Central memory CD8-positive, alpha-beta T cell (primary cell): ENCODE measurements around the gene RGS7.

Experiments used
- ATAC-seq: fragments of 150-1000 bp; cut with Tn5 transposase; replicated peaks from 2 replicates; pipeline ENCODE4 v1.10.0; 2022; ENCODE audit warnings: mild to moderate bottlenecking, moderate FRiP score, moderate number of reproducible peaks; ENCODE audit not compliant: poor library complexity, severe bottlenecking; ENCODE audit errors: extremely low read depth
- DNase-seq, 2 donors: peaks; one replicate each; pipeline ENCODE4 v3.0.0; 2021; ENCODE audit warnings: low spot score in 2 of 2
- H3K27ac Mint-ChIP-seq: one replicate; pipeline ENCODE4 v1.8.0; 2022; ENCODE audit warnings: low read depth, mild to moderate bottlenecking, moderate library complexity, mixed read lengths
- H3K27me3 Mint-ChIP-seq: one replicate; pipeline ENCODE4 v1.8.0; 2022; ENCODE audit warnings: mixed read lengths
- H3K36me3 Mint-ChIP-seq: one replicate; pipeline ENCODE4 v1.8.0; 2022; ENCODE audit warnings: mild to moderate bottlenecking, moderate library complexity, mixed read lengths; ENCODE audit not compliant: insufficient read depth
- H3K4me1 Mint-ChIP-seq: one replicate; pipeline ENCODE4 v1.8.0; 2022; ENCODE audit warnings: mixed read lengths
- H3K4me3 Mint-ChIP-seq: one replicate; pipeline ENCODE4 v1.8.0; 2022; ENCODE audit warnings: mild to moderate bottlenecking, moderate library complexity, mixed read lengths
- H3K9me3 Mint-ChIP-seq: one replicate; pipeline ENCODE4 v1.8.0; 2022; ENCODE audit warnings: mixed read lengths

Gene RGS7

DNA sequence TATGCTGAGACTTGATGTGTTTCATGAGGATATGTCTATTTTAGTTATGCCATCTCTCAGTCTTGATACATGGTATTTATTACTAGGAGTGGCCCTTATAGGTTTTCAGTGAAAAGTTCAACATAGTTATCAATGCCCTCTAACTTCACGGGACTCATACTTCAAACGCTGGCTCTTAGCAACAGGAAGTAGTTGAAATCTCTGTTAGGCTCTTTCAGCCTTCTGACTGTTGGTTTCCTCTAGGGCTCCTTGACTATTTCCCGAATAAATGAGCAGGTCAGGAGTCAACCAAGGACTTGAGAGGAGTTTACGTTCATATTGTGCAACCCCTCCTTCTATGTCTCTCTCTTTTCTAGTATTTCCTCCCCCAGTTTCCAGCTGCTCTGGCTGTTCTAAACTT is 141.8 kb downstream of the RGS7 start:
- ATAC-seq (no peak), DNase-seq (no peak)
- Mint-ChIP-seq H3K4me1 (no peaks in the 10 kb centered on the region), H3K9me3 (no peaks in the 10 kb centered on the region), H3K27me3 (no peaks in the 10 kb centered on the region), H3K4me3 (no peak overlapping the region), H3K36me3 (no peaks in the 10 kb centered on the region), H3K27ac (no peak overlapping the region)

GRCh38 chr1:241213139-241213538 is 143.9 kb downstream of the RGS7 start:
- DNase-seq = no peak
- ATAC-seq = no peak
- H3K27me3 Mint-ChIP-seq = no peaks in the 10 kb centered on the region
- H3K36me3 Mint-ChIP-seq = no peaks in the 10 kb centered on the region
- no peaks in the 10 kb centered on the region for H3K9me3 Mint-ChIP-seq
- H3K4me3 Mint-ChIP-seq = no peak overlapping the region
- H3K27ac Mint-ChIP-seq = no peak overlapping the region
- H3K4me1 Mint-ChIP-seq = no peaks in the 10 kb centered on the region

DNA sequence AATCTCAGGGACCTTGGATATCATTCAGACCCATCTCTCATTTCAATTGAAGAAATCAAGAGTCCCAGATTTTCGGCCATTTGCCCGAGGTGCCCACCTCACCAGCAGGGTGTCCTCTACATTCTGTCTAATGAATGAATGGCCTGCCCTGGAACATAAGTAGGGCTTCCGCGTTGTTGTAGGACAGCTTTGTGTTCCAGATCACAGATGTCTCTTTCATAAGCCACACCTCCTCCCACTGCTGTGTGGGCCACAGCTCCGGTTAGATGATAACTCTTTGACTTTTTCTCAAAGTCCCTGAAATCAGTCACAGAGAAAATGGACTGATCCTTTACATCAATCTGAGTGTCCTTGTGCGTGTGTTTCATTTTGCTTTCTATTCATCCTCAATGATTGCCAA is 144.4 kb downstream of the RGS7 start:
- ATAC-seq (no peak), DNase-seq (no peak)
- no peaks in the 10 kb centered on the region for H3K27me3 Mint-ChIP-seq
- no peaks in the 10 kb centered on the region for H3K9me3 Mint-ChIP-seq
- H3K4me1 Mint-ChIP-seq = no peaks in the 10 kb centered on the region
- H3K4me3 Mint-ChIP-seq = no peak overlapping the region
- H3K27ac Mint-ChIP-seq = no peak overlapping the region
- no peaks in the 10 kb centered on the region for H3K36me3 Mint-ChIP-seq

DNA sequence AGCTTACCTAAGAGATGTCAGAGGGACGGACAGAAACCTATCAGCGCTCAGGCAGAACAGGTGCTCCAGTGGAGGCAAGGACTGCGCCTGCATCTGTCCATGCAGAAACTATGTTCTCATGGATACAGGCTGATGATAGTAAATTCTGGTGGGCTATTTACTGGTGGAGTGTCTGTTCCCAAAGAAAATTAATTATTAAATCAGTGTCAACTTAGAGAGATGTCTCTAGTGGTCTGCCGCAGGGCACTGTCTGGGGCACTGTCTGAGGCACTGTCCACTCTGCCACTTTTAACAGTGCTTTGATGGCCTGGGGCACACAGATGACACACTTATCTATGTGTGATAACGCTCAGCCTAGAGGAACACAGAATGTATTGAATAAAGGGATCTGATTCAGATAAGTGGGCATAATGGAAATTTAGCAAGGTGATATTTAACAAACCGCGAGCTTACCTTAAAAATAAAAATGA is 148.1 kb downstream of the RGS7 start:
- H3K36me3 Mint-ChIP-seq = no peaks in the 10 kb centered on the region
- H3K4me1 Mint-ChIP-seq = no peaks in the 10 kb centered on the region
- ATAC-seq = no peak
- no peak overlapping the region for H3K4me3 Mint-ChIP-seq
- peaks cover 11% of the 10 kb centered on the region for H3K9me3 Mint-ChIP-seq
- no peak overlapping the region for H3K27ac Mint-ChIP-seq
- DNase-seq = no peak
- H3K27me3 Mint-ChIP-seq = no peaks in the 10 kb centered on the region

DNA sequence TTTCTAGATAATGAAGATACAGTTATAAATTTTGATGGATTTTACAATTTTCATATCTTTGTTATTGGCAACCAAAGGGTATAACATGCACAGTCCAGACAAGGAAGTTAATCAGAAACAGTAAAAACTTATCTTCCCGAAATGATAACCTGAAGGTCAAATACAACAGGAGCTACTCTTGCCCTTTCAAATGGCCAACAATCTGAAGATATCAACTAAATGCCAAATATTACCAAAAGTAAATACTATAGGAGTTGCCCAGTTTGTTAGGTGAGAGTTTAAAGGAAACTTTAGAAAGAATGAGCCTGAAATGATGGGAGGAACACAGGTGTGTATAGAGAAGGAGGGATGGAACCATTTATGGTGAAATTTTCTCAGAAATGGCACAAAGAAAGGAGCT is 153.2 kb downstream of the RGS7 start:
- no peaks in the 10 kb centered on the region for H3K27me3 Mint-ChIP-seq
- ATAC-seq (no peak), DNase-seq (no peak)
- H3K27ac Mint-ChIP-seq = no peak overlapping the region
- H3K9me3 Mint-ChIP-seq = peaks cover 20% of the 10 kb centered on the region
- H3K36me3 Mint-ChIP-seq = no peaks in the 10 kb centered on the region
- H3K4me1 Mint-ChIP-seq = no peaks in the 10 kb centered on the region
- no peak overlapping the region for H3K4me3 Mint-ChIP-seq

DNA sequence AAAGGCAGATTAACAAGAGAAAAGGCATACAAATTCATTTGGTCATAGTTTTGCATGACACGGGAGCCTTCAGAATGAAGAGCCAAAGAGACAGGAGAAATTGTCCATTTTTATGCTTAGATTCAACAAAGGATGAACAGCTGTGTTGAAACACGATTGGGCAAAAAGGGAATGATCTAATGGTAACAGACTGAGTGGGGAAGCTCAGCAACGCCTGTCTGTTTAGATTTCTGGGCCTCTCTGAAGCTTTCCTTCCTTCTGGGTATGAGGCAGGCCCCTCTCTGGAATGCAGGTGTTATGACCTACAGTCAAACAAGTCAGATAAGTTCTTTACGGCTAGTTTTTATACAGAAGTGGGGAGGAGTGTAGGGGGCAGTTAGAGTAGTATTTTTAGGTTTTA is 154.6 kb downstream of the RGS7 start:
- Mint-ChIP-seq H3K27me3 (no peaks in the 10 kb centered on the region), H3K27ac (no peak overlapping the region), H3K36me3 (no peaks in the 10 kb centered on the region), H3K4me3 (no peak overlapping the region), H3K9me3 (peaks cover 20% of the 10 kb centered on the region), H3K4me1 (no peaks in the 10 kb centered on the region)
- ATAC-seq = no peak
- no peak for DNase-seq

DNA sequence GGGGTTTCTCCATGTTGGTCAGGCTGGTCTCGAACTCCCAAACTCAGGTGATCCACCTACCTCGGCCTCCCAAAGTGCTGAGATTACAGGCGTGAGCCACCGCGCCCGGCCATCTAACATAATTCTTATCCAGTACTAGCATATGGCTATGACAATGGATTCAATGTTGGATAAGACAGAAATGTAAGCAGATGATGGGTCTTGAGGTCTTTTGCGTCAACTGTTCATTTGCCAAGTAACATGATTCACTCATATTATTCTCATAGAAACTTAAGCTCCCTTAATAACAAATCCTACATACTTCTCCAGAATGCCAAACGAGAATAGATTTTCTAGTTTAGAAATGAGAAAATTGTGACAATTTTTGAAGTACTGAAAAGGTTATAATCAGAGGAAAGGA is 170.3 kb downstream of the RGS7 start:
- Mint-ChIP-seq H3K9me3 (peaks cover 15% of the 10 kb centered on the region), H3K27ac (no peak overlapping the region), H3K4me3 (no peak overlapping the region), H3K36me3 (peaks cover 2% of the 10 kb centered on the region), H3K4me1 (no peaks in the 10 kb centered on the region), H3K27me3 (no peaks in the 10 kb centered on the region)
- DNase-seq (no peak), ATAC-seq (no peak)

DNA sequence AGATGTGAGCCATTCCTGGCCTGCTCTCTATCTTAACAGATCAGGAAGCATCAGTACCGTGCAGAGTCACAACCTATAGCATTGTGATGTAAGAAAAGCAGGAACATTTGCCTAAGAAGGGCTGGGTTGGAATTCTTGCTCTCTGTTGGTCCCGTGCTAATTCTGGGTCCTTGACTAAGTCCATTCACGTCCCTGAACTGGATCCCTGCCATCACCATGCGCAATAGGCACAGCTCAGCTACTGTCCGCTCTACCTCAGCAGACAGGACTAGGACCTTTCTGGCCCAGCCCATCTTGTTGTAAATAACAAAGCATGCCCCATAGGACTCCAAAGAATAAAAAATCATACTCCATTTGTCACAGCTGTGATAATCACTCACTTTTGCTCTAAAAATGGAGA is 175.0 kb downstream of the RGS7 start:
- Mint-ChIP-seq H3K36me3 (peaks cover 2% of the 10 kb centered on the region), H3K4me3 (no peak overlapping the region), H3K4me1 (no peaks in the 10 kb centered on the region), H3K9me3 (peaks cover 21% of the 10 kb centered on the region), H3K27ac (no peak overlapping the region), H3K27me3 (no peaks in the 10 kb centered on the region)
- no peak for DNase-seq
- no peak for ATAC-seq

DNA sequence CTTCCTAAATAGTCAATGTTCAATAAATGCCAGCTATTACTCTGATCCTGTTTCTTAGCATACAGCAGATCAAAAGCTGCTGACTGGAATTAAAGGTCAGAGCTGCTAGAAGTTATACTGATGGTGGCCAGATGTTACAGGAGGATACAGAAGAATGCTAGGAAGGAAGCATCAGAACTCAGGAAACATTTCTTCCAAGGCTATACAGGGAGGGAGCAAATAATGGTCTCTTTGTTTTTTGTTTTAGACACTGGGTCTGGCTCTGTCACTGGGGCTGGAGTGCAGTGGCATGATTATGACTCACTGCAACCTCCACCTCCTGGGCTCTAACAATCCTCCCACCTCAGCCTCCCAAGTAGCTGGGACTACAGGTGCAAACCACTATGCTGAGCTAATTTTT is 175.5 kb downstream of the RGS7 start:
- no peak overlapping the region for H3K4me3 Mint-ChIP-seq
- no peak overlapping the region for H3K27ac Mint-ChIP-seq
- DNase-seq = no peak
- H3K27me3 Mint-ChIP-seq = no peaks in the 10 kb centered on the region
- peaks cover 23% of the 10 kb centered on the region for H3K9me3 Mint-ChIP-seq
- H3K36me3 Mint-ChIP-seq = peaks cover 2% of the 10 kb centered on the region
- no peak for ATAC-seq
- no peaks in the 10 kb centered on the region for H3K4me1 Mint-ChIP-seq

DNA sequence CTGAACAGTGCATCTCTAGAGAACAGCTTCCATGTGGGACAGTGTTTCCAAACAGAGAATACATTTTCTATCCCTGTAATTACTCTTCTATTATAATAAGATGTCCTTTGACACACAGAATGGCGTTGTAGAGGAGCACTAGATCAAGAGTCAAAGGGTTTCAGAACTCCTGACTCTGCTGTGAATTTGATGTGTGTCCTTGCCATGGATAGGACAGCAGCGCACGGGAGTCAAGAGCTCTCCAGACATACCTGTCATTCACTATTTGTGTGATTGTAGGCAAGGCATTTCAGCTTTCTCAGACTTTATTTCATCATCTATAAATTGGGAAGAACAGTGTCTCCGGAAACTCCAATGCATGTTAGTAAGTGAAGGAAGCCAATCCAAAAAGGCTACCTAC is 176.4 kb downstream of the RGS7 start:
- Mint-ChIP-seq H3K27me3 (no peaks in the 10 kb centered on the region), H3K4me3 (no peak overlapping the region), H3K4me1 (no peaks in the 10 kb centered on the region), H3K36me3 (no peaks in the 10 kb centered on the region), H3K9me3 (peaks cover 23% of the 10 kb centered on the region), H3K27ac (no peak overlapping the region)
- ATAC-seq (no peak), DNase-seq (no peak)

GRCh38 chr1:241177660-241178059 is 179.3 kb downstream of the RGS7 start:
- DNase-seq (no peak), ATAC-seq (no peak)
- no peaks in the 10 kb centered on the region for H3K4me1 Mint-ChIP-seq
- H3K27me3 Mint-ChIP-seq = no peaks in the 10 kb centered on the region
- H3K4me3 Mint-ChIP-seq = no peak overlapping the region
- H3K36me3 Mint-ChIP-seq = no peaks in the 10 kb centered on the region
- H3K27ac Mint-ChIP-seq = no peak overlapping the region
- peaks cover 13% of the 10 kb centered on the region for H3K9me3 Mint-ChIP-seq

GRCh38 chr1:241172486-241172885 is 184.5 kb downstream of the RGS7 start:
- ATAC-seq = no peak

GRCh38 chr1:241171991-241172390 is 185.0 kb downstream of the RGS7 start:
- ATAC-seq (no peak), DNase-seq (no peak)
- H3K36me3 Mint-ChIP-seq = no peaks in the 10 kb centered on the region
- H3K27ac Mint-ChIP-seq = no peak overlapping the region
- no peaks in the 10 kb centered on the region for H3K27me3 Mint-ChIP-seq
- peaks cover 2% of the 10 kb centered on the region for H3K9me3 Mint-ChIP-seq
- H3K4me1 Mint-ChIP-seq = no peaks in the 10 kb centered on the region
- no peak overlapping the region for H3K4me3 Mint-ChIP-seq

More at GRCh38 chr1:241172486-241172885, 184.5 kb downstream of the RGS7 start:
- no peaks in the 10 kb centered on the region for H3K27me3 Mint-ChIP-seq
- H3K4me3 Mint-ChIP-seq = no peak overlapping the region
- H3K4me1 Mint-ChIP-seq = no peaks in the 10 kb centered on the region
- no peaks in the 10 kb centered on the region for H3K36me3 Mint-ChIP-seq
- no peak for DNase-seq
- H3K9me3 Mint-ChIP-seq = peaks cover 7% of the 10 kb centered on the region
- H3K27ac Mint-ChIP-seq = no peak overlapping the region

- DNase-seq (no peak), ATAC-seq (no peak)
- no peaks in the 10 kb centered on the region for H3K4me1 Mint-ChIP-seq
- no peaks in the 10 kb centered on the region for H3K36me3 Mint-ChIP-seq
- H3K9me3 Mint-ChIP-seq = peaks cover 11% of the 10 kb centered on the region
- H3K27ac Mint-ChIP-seq = no peak overlapping the region
- H3K27me3 Mint-ChIP-seq = no peaks in the 10 kb centered on the region
- no peak overlapping the region for H3K4me3 Mint-ChIP-seq
These were observed 189.8 kb downstream of the RGS7 start for GRCh38 chr1:241167121-241167630.
